GM21515 (cell line): ENCODE measurements around the gene SPAST.
"Not testable (repeated sequence)": the region's sequence is repeated elsewhere in the genome, so short reads cannot be mapped to it uniquely, and the experiment has no call there.

Source experiments
- ATAC-seq: cut with Tn5 transposase; IDR thresholded peaks from one replicate; pipeline ENCODE4 v1.9.1; 2021; ENCODE audit not compliant: unreplicated experiment

The SPAST gene

GRCh38 chr2:32063310-32064020 is at the start of gene SPAST:
TSS of gene SPAST (plus strand) at chr2:32063556. CDS start at chr2:32063832, 276 bp downstream.
- peak; percentile 96 for ATAC-seq

- not testable (repeated sequence) for ATAC-seq
These were observed 44.4 kb upstream of the SPAST start for GRCh38 chr2:32018789-32019482.

GRCh38 chr2:32034198-32034887 is 29.0 kb upstream of the SPAST start:
- not testable (repeated sequence) for ATAC-seq

DNA sequence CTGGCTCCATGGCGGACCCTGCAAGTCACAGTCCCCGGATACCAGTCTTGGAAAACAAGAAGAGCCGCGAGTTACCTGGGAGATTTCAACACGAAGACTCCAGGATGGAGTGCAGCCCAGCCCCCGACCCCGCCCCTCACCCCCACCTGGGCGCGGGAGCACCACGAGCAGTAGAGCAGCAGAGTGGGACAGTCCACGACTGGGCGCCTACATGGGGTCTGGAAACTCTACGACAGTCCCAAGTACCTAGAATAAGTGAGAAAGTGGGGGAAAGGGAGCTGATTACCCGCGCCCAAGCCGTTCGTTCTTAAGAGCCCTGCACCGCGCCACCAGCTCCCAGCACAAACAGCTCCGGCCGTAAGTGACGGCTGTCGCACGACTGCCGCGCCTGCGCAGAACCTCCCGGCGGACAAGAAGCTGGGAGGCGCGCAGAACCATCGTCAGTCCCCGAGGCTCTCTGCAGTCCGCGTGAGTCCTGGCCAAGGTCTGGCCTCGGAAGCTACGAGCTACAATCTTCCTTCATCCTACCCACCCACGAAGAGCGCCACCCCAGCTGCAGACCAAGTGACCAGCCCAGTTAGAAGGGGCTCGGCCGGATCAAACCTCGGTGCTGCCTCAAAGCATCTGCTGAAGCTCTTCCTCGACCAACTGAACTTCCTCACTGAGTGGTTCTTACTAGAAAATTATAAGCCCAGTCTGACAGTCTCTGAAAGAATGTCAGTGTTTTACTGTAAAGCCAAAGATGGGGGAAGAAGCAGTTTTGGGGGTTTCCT is 23.7 kb upstream of the SPAST start, which contains the start of gene DPY30:
Gene DPY30 (minus strand): TSS at position 359 of the 773 bp plus-strand sequence. CDS start 349 bp downstream, at position 10.
- peak; percentile 90 for ATAC-seq

GRCh38 chr2:32043561-32043960 is 19.8 kb upstream of the SPAST start:
- ATAC-seq = no peak

GRCh38 chr2:32051836-32052439 is 11.4 kb upstream of the SPAST start:
- ATAC-seq = no peak

DNA sequence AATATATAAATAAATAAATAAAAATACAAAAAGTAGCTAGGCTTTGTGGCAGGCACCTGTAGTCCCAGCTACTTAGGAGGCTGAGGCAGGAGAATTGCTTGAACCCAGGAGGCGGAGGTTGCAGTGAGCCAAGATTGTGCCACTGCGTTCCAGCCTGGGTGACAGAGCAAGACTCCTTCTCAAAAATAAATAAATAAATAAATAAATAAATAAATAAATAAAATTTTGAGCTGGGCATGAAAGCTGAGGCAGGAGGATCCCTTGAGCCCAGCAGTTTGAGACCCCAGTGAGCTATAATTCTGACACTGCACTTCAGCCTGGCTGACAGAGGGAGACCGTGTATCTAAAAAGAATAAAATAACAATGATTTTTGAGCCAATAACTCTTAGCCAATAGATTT is 8.8 kb upstream of the SPAST start:
- ATAC-seq = not testable (repeated sequence)

- no peak for ATAC-seq
These were observed 5.2 kb upstream of the SPAST start for GRCh38 chr2:32058130-32058529.

DNA sequence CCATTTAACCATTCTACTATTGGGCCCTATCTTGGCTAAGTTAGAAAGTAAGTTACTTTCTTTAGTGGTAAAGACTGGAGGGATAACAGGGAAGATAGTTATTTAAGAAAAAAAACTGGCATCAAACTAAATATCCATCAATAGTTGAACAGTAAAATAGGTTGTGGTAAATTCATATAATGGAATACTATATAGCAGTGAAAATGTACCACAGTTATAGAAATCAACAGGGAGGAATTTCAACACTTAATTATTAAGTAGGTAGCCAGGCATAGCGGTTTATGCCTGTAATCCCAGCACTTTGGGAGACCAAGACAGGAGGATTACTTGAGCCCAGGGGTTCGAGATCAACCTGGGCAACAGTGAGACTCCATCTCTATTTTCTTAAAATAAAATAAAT is 3.1 kb upstream of the SPAST start:
- no peak for ATAC-seq

- no peak for ATAC-seq
These were observed 1.9 kb upstream of the SPAST start for GRCh38 chr2:32061430-32061829.

GRCh38 chr2:32061973-32062861 is 1.1 kb upstream of the SPAST start:
- ATAC-seq = no peak

DNA sequence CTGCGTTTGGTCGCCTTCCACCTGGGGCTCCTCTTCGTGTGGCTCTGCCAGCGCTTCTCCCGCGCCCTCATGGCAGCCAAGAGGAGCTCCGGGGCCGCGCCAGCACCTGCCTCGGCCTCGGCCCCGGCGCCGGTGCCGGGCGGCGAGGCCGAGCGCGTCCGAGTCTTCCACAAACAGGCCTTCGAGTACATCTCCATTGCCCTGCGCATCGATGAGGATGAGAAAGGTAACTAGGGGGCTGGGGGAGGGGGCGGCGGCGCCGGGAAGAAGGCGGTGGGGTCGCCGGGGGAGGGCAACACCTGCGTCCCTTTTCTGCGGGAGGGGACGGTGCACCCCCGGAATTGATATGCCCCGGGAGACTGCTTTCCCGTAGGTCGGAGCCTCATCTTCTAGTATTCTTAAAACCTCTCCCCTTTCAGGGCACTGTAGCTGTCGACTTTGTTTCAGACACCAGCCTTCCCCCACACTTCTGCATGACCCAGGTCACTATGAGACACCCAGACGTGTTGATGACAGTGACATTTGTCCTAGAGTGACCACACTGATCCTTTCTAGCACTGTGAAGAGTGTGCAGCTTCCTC is 755 bp downstream of the SPAST start:
- peak; percentile 10 for ATAC-seq

DNA sequence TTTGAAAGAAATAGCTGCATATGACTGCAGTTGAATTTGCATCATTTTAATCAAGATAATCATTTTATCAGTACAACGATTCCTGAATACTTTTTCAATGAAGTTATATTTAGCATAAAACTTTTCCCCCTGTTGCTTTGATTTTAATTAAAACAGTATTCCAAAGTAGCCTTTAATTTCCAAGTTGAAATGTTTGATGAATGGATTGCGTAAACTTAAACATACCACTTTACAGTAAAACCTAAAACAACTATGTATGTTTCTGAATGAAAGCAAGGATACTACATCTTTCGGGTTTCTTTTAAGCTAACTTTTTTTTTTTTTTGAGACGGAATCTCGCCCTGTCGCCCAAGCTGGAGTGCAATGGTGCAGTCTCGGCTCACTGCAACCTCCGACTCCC is 1.4 kb downstream of the SPAST start:
- ATAC-seq = no peak

DNA sequence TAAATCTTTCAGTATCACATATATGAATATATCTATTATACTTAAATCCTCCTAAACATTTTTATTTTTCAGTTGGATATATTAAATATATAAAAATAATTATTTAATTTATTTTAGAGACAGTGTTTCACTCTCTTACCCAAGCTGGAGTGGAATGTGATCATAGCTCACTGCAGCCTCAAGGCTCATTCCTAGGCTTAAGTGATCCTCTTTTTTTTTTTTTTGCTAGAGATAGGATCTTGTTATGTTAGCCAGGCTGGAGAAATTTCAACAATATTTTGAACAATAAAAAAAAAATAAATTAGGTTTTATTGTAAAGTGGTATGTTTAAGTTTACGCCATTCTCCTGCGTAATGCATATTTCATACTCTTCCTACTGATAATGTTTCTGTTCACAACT is 4.2 kb downstream of the SPAST start:
- ATAC-seq = no peak

- no peak for ATAC-seq
These were observed 10.8 kb downstream of the SPAST start for GRCh38 chr2:32074134-32074506.

- ATAC-seq = no peak
These were observed 32.3 kb downstream of the SPAST start for GRCh38 chr2:32095671-32096070.

DNA sequence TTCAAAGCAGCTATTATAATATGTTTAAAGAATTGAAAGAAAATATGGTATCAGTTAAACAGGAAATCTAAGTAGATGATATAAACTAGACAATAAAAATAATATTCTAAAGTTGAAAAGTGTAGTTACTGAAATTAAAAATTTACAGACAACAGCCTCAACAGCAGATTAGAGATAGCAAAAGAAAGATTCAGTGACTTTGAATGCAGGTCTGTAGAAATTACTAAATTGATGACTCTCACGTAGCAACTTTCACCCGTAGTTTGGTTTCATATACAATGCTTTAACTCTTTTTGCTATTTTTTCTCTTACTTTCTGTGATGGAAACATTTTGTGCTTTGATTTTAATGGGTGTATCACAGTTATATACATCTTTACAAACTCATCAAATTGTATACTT is 44.8 kb downstream of the SPAST start:
- no peak for ATAC-seq

DNA sequence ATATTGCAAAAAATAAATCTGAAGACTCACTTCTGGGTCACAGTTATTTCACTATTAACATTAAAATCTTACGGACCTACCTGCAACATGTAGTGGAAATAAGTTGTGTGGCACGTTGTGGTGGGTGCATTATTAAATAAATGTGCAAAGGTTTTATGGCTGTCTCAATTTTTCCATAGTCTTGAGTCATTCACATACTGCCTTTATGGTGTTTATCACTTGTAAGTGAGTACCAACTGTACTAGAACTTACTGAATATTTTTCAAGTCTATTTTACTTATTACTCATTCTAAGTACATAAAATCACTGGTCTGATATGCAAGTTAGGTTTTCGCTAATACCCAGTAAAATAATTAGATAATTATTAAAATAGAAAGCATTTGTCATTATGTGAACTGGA is 54.7 kb downstream of the SPAST start:
- ATAC-seq = no peak

GRCh38 chr2:32119161-32119560 is 55.8 kb downstream of the SPAST start:
- ATAC-seq = no peak
